Left ventricle myocardium superior (tissue), 1 donor: ENCODE data around the gene ANKRD9. TPM values are rescaled to one million over a fixed set of nuclear protein-coding genes. Genes with fewer than 3 reads are reported as not detected.

Experiments used
- ATAC-seq: fragments of 200-7000 bp; cut with Tn5 transposase; one replicate; pipeline ENCODE4 v1.9.1; 2020; ENCODE audit warnings: mild to moderate bottlenecking, moderate library complexity
- DNase-seq: peaks from one replicate; pipeline ENCODE4 v3.0.0-alpha.2; 2020
- intact Hi-C: fragments of 100-400 bp; cut with micrococcal nuclease; formaldehyde crosslinking; loops from one replicate; pipeline ENCODE4 v1.11.0; 2022
- microRNA-seq: library from miRNA; unstranded; fragments of <30 nt; microRNA quantifications from one replicate; pipeline ENCODE4 v1.2.0, GENCODE V29; 2020; ENCODE audit warnings: borderline number of aligned reads
- total RNA-seq: library from RNA; stranded (reverse); fragmentation: NEBNext Ultra II Directional; extraction: Animal tissue kit (Norgen Biotek cat#: 25700); gene quantifications from one replicate; pipeline ENCODE4 v1.2.1, GENCODE V29; 2021
- donor health status: DM: no; HTN: yes; CAD: no; lungs with severe emphysema.

ANKRD9 gene
- total RNA-seq, 1 donor from 2014 or later, result 167 TPM

DNA sequence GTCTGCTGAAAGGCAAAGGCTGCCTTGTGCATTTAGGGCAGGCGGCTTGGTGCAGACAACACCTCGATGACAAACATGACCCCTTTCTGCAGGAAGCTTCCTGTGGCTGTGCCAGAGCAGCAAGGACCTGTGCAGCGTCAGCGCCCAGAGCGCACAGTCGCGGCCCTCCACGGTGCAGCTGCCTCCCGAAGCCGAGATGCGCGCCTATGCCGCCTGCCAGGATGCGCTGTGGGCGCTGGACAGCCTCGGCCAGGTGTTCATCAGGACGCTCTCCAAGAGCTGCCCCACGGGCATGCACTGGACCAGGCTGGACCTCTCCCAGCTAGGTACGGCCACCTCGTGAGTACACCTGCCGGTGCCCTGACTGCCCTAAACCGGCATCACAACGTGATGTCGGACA lies 57.3 kb downstream of the ANKRD9 start:
- intact Hi-C loops, result no loop called here
- ATAC-seq (no peak), DNase-seq (no peak)

Small RNAs within 50 kb of the gene (microRNA-seq; reads per million reads assigned to microRNA genes)
- not detected for gene MIR4309

Other genes starting within 250 kb of the ANKRD9 start
- gene MOK, start 204.6 kb downstream of the ANKRD9 start, total RNA-seq, result 10.9 TPM
- 7.4 TPM for gene ZNF839, start 190.0 kb downstream of the ANKRD9 start, total RNA-seq
- 33.7 TPM for gene CINP, start 146.9 kb downstream of the ANKRD9 start, total RNA-seq
- 22.5 TPM for gene TECPR2, start 146.8 kb downstream of the ANKRD9 start, total RNA-seq
- 13.0 TPM for gene RCOR1, start 82.9 kb upstream of the ANKRD9 start, total RNA-seq